COLO668 (cell line): ENCODE results near the gene MYO5C.
A peak's percentile ranks its signal among the peaks of the same experiment; 100 is the strongest.

Experiments
- DNase-seq: peaks from one replicate; lab custom pipeline; 2025; ENCODE audit not compliant: unreplicated experiment; lab: John Stamatoyannopoulos, UW

The MYO5C gene

DNA sequence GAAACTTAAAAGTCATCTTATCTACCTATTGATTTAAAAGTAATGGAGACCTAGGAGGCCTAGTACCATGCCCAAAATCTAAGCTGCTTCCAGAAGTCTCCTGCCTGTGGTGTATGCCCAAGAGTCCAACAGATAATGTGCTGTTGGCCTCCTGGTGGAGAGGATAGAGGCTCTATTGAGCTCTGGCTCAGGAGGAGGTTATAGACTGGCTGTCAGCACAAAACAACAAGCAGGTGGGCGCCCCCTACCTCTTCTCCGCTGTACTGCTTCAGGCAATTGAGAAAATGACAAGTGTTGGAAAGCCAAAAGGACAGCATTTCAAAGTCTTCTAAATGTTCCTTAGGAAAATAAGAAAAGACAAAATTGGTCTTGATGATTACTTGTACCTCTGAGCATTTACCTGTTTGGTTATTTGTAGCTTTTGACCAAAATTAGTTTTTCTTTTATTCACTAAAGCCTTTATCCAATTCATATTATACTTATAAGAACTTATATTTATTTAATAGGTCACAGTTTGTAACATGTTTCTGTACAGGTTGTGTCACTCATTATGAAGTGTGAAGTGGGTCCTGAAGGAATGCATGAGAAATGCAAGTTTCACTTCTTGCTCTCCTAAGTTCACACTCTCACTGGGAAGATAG is 87.2 kb downstream of the MYO5C start:
- DNase-seq, result peak; percentile 30

GRCh38 chr15:52207191-52207590 is 88.4 kb downstream of the MYO5C start:
- no peak for DNase-seq

GRCh38 chr15:52206446-52206845 is 89.2 kb downstream of the MYO5C start:
- DNase-seq, result no peak

GRCh38 chr15:52204657-52205056 is 90.9 kb downstream of the MYO5C start:
- no peak for DNase-seq

DNA sequence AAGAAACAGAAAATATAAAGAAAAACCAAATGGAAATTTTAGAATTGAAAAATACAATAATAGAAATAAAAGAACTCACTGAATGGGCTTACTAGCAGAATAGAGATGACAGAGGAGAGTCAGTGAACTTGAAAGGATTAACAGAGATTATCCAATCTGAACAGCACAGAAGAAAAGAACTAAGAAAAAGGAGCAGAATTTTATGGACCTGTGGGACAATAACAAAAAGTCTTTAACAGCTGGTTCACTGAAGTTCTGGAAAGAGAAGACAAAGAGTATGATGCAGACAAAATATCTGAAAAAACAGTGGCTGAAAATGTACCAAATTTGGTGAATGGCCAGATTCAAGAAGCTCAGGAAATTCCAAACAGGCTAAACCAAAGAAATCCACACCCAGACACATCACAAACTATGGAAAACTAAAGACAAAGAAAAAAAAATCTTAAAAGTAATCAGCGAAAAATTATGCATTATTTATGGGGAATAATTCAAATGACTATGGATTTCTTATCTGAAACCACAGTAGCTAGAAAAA is 94.7 kb downstream of the MYO5C start:
- no peak for DNase-seq

DNA sequence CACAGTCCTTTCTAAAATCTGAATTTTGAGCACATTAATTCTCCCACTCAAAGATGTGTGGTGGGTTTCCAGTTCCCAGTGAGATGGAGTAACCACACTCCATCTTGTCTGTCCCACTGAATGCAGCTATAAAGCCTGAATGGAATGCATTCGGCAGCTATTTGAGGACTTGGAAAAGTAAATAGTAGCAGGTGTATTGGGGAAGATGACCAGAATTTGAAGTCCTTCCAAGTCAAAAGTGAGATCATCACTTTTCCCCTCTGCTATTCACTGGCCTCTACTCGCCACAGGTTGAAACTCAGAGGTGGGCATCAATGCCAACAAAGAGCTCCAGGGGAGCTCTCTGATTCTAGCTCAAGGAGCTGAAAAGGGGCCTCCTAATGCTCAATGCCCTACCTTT is 96.3 kb downstream of the MYO5C start:
- DNase-seq, result no peak

- DNase-seq, result no peak
Observed at GRCh38 chr15:52196891-52197290, 98.7 kb downstream of the MYO5C start.

DNA sequence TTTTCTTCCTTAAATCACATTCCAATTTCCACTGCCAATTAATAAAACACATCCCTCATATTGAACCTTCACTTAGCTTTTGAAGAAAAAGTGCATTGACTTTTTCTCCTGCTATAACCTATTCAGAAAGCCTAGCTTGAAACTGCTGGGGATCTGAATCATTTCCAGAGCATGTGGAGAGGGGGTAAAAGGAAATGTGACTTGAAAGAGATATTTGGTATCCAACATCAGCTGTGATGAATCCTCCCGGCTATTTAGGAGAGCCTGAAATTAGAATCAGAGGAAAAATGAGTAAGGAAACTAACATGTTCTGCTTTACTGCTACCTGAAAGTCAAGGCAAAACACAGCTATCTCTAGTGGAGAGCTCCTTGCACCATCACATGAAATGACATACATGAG is 101.8 kb downstream of the MYO5C start:
- DNase-seq, result no peak

DNA sequence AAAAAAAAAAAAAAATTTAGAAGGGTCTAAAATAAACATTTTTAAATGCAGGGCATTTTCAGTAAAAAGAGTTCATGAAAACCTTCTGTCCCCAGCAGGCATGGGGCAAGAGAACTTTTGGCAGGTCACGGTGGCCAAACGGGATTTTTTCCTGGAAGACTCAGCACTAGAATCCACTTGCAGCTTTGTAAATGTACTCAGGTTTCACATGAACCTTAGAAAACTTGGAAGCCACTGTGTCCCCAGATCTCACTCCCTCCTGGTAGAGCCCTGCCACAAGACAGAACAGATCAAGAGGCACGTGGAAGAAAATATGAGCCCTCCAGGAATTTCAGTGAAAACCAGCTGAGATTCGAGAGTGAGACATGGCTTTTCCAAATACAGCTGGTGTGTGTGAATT is 102.3 kb downstream of the MYO5C start:
- DNase-seq, result no peak

- no peak for DNase-seq
Observed at GRCh38 chr15:52191207-52191606, 104.4 kb downstream of the MYO5C start, which contains the start of gene GNB5. Gene GNB5 (minus strand): TSS chr15:52191392. CDS start chr15:52184676, 6,716 bp downstream.

- no peak for DNase-seq
Observed at GRCh38 chr15:52186651-52187486, 108.7 kb downstream of the MYO5C start.

DNA sequence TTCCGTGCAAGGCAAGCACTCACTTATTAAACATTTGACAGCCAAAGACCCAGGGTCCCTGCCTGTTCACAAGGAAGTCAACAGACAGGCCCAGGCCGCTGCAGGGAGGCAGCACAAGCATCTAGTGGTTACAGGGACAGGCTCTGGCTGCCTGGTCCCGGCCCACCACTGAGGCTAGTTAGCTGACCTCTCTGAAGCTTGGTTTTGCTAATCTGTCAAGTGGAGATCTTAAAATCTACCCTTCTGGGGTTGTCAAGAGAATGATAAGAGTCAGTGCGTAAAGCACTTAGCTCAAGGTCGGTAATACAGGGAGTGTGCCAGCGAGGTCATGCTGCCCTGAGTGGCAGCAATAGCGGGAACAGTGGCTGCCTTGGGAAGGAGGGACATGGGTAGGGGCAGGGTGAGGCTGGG is 110.4 kb downstream of the MYO5C start:
- no peak for DNase-seq

GRCh38 chr15:52184721-52185120 is 110.9 kb downstream of the MYO5C start:
- no peak for DNase-seq

- DNase-seq, result peak; percentile 14
Observed at GRCh38 chr15:52183562-52184173, 111.9 kb downstream of the MYO5C start.

DNA sequence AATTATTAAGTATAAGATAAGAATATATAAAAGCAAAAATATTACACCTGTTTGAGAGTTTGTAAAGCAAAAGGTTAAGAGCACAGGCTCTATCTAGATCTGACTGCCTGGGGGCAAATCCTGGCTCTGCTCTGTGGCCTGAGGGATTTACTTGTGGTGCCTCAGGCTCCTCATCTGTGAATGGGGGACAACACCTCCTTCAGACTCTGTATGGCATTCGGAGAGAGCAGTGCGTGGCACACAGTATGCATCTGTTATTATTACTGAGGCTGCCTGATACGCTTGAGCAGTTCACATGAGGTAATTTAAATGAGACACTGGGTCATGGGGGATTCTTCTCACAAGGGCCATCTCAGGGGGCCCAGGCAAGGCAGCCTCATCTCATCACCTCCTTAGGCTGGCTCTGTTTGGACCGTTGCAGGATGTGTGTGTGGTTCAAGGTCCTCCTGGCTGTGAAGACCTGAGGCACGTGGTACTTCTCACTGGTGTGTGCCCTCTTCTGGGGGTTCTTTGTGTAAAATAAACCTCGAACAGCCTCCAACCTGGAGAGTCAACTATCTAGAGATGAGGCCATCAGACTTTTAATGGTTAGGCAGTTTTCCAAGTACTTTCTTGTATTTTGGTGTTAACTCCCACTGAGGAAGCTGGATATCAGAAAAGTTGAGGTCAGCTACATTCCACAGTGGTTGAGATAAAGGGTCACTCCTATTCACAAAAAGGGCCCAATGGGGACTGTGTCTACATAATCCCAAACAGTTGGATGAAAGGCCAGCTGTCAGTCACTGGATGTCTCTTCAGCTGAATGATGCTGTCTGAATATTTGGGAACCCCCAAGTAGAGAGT is 113.4 kb downstream of the MYO5C start:
- no peak for DNase-seq

DNA sequence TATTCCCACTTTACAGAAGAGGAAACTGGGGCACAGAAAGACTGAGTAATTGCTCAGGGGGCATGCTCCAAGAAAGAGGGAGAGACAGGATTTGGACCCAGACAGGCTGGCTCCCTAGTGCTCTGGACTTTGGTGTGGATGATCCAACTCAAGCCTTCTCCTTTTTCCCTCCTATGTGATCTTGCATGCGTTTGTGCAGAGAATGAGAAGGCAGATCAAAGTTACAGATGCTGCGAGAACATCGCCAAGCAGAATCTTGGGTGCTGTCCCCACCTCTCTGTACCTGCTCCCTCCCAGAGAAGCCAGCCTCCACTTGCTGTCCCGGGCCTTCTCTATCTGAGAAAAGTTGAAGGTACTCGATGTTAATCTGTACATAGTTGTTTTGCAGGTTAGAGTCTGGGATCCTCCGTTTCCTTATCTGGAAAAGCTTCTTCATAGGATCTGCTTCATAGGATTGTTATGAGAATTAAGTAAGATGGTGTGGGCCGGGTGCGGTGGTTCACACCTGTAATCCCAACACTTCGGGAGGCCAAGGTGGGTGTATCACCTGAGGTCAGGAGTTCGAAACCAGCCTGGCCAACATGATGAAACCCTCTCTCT is 114.7 kb downstream of the MYO5C start:
- DNase-seq, result no peak

DNA sequence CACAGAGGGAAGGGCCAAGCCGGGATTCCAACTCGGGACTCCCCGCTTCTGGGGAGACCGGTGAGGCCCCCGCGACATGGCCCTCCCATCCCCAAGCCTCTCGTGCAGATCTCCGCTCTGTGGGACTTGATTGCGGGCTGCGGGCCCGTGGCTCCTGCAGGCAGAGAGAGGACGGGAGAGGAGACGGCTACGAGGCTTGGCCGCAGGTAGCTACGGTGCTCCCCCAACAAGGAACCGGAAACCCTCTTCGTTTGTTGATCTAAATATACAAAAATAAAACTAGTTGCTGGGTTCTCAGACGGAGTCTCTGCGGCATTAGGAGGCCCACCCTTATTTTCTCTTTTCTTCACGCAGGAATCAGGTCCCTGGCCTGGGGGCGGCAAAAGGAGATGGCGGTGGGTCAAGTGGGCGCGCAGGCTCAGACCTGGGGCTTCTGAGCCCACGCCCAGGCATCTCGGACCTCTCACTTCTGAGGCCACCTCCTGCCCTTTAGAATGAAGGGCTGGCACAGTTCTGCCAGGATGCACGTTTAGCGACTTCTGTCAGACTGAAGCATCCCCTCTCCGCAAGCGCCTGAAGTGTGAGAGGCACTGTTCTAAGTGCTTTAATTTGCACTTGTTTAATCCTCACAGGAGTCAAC is 115.3 kb downstream of the MYO5C start:
- DNase-seq, result peak; percentile 48

GRCh38 chr15:52179278-52180195 is 116.1 kb downstream of the MYO5C start:
- peak; percentile 88 for DNase-seq

DNA sequence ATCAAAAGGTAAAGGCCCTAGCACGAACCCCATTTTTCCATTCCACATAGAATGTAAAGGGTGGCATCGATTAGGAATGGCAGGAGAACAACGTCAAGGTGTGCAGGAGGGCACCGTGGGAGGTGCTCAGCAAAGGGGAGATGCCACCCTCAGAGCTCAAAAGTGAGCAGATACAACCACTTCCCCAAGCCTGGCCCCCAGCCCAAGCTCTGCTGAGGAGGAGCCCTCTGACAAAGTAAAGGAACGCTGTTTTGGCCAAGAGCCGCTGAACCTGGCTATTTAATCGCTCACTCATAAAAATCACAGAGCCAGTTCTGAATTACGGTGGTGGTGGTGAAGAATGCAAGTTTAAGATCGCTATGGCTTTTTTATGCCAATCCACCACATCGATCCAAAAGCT is 116.8 kb downstream of the MYO5C start:
- DNase-seq, result no peak
